Measurements from ENCODE around the gene PACRG. TPM values are rescaled to one million over a fixed set of nuclear protein-coding genes. Genes with fewer than 3 reads are reported as not detected.

PACRG gene
- total RNA-seq, 1 experiment from 2014 or later = 0.44 TPM

DNA sequence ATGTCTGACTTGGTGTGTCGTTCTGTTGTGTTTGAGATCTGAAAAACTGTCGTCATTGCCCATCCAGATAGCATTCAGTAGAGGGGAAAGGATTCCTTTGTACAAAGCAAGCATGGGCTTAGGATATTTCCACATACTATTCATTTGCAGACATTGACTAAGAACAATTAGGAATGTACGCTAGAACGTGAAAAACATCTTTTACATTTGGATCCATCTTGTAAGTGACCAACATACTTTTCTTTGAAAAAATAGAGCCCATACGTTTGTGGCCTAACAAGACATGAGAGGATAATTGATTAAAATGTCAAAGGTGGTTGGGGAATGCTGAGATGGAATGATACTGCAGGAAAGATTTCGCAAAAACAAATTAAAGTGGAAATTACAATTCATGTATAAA lies 461.0 kb downstream of the PACRG start:
- no peaks in the 10 kb centered on the region for H3K27me3 Mint-ChIP-seq (ENCODE audit: low read depth)
- POLR2A ChIA-PET = no interaction called here
- CTCF ChIA-PET = no interaction called here
- H3K4me3 Mint-ChIP-seq = no peak overlapping the region
- no peak for DNase-seq (ENCODE audit: low spot score)
- H3K36me3 Mint-ChIP-seq = no peaks in the 10 kb centered on the region
- no peak for ATAC-seq
- TF ChIP-seq TEAD4 (CRISPR knock-in tag; IDR thresholded peaks at IDR 0.05) = no peak
- no peak for TF ChIP-seq ESRRA (CRISPR knock-in tag; IDR thresholded peaks at IDR 0.05; ENCODE audit: borderline replicate concordance)
- TF ChIP-seq ATF1 (CRISPR knock-in tag; IDR thresholded peaks at IDR 0.05) = no peak
- TF ChIP-seq, protein P1, sequence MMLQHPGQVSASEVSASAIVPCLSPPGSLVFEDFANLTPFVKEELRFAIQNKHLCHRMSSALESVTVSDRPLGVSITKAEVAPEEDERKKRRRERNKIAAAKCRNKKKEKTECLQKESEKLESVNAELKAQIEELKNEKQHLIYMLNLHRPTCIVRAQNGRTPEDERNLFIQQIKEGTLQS (CRISPR knock-in tag; conservative IDR thresholded peaks at IDR 0.05) = no peak
- no peak for TF ChIP-seq PRRX2 (CRISPR knock-in tag; IDR thresholded peaks at IDR 0.05)
- TF ChIP-seq, protein P2, sequence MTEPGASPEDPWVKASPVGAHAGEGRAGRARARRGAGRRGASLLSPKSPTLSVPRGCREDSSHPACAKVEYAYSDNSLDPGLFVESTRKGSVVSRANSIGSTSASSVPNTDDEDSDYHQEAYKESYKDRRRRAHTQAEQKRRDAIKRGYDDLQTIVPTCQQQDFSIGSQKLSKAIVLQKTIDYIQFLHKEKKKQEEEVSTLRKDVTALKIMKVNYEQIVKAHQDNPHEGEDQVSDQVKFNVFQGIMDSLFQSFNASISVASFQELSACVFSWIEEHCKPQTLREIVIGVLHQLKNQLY (CRISPR knock-in tag; IDR thresholded peaks at IDR 0.05) = no peak
- TF ChIP-seq, protein P3, sequence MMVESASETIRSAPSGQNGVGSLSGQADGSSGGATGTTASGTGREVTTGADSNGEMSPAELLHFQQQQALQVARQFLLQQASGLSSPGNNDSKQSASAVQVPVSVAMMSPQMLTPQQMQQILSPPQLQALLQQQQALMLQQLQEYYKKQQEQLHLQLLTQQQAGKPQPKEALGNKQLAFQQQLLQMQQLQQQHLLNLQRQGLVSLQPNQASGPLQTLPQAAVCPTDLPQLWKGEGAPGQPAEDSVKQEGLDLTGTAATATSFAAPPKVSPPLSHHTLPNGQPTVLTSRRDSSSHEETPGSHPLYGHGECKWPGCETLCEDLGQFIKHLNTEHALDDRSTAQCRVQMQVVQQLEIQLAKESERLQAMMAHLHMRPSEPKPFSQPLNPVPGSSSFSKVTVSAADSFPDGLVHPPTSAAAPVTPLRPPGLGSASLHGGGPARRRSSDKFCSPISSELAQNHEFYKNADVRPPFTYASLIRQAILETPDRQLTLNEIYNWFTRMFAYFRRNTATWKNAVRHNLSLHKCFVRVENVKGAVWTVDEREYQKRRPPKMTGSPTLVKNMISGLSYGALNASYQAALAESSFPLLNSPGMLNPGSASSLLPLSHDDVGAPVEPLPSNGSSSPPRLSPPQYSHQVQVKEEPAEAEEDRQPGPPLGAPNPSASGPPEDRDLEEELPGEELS (CRISPR knock-in tag; IDR thresholded peaks at IDR 0.05) = no peak
- TF ChIP-seq GTF2I (CRISPR knock-in tag; conservative IDR thresholded peaks at IDR 0.05) = no peak
- TF ChIP-seq, protein P4, sequence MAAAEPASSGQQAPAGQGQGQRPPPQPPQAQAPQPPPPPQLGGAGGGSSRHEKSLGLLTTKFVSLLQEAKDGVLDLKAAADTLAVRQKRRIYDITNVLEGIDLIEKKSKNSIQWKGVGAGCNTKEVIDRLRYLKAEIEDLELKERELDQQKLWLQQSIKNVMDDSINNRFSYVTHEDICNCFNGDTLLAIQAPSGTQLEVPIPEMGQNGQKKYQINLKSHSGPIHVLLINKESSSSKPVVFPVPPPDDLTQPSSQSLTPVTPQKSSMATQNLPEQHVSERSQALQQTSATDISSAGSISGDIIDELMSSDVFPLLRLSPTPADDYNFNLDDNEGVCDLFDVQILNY (CRISPR knock-in tag; IDR thresholded peaks at IDR 0.05) = no peak
- no peak for TF ChIP-seq ZNF138 (CRISPR knock-in tag; conservative IDR thresholded peaks at IDR 0.05)
- TF ChIP-seq, protein P5, sequence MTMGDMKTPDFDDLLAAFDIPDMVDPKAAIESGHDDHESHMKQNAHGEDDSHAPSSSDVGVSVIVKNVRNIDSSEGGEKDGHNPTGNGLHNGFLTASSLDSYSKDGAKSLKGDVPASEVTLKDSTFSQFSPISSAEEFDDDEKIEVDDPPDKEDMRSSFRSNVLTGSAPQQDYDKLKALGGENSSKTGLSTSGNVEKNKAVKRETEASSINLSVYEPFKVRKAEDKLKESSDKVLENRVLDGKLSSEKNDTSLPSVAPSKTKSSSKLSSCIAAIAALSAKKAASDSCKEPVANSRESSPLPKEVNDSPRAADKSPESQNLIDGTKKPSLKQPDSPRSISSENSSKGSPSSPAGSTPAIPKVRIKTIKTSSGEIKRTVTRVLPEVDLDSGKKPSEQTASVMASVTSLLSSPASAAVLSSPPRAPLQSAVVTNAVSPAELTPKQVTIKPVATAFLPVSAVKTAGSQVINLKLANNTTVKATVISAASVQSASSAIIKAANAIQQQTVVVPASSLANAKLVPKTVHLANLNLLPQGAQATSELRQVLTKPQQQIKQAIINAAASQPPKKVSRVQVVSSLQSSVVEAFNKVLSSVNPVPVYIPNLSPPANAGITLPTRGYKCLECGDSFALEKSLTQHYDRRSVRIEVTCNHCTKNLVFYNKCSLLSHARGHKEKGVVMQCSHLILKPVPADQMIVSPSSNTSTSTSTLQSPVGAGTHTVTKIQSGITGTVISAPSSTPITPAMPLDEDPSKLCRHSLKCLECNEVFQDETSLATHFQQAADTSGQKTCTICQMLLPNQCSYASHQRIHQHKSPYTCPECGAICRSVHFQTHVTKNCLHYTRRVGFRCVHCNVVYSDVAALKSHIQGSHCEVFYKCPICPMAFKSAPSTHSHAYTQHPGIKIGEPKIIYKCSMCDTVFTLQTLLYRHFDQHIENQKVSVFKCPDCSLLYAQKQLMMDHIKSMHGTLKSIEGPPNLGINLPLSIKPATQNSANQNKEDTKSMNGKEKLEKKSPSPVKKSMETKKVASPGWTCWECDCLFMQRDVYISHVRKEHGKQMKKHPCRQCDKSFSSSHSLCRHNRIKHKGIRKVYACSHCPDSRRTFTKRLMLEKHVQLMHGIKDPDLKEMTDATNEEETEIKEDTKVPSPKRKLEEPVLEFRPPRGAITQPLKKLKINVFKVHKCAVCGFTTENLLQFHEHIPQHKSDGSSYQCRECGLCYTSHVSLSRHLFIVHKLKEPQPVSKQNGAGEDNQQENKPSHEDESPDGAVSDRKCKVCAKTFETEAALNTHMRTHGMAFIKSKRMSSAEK (CRISPR knock-in tag; IDR thresholded peaks at IDR 0.05; ENCODE audit: borderline replicate concordance) = no peak
- no peak for TF ChIP-seq RORB (CRISPR knock-in tag; IDR thresholded peaks at IDR 0.05)
- TF ChIP-seq, protein P6, sequence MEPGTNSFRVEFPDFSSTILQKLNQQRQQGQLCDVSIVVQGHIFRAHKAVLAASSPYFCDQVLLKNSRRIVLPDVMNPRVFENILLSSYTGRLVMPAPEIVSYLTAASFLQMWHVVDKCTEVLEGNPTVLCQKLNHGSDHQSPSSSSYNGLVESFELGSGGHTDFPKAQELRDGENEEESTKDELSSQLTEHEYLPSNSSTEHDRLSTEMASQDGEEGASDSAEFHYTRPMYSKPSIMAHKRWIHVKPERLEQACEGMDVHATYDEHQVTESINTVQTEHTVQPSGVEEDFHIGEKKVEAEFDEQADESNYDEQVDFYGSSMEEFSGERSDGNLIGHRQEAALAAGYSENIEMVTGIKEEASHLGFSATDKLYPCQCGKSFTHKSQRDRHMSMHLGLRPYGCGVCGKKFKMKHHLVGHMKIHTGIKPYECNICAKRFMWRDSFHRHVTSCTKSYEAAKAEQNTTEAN (CRISPR knock-in tag; IDR thresholded peaks at IDR 0.05) = no peak
- no peak overlapping the region for H3K27ac Mint-ChIP-seq
- H3K4me1 Mint-ChIP-seq = peaks cover 18% of the 10 kb centered on the region
- no peaks in the 10 kb centered on the region for H3K9me3 Mint-ChIP-seq

DNA sequence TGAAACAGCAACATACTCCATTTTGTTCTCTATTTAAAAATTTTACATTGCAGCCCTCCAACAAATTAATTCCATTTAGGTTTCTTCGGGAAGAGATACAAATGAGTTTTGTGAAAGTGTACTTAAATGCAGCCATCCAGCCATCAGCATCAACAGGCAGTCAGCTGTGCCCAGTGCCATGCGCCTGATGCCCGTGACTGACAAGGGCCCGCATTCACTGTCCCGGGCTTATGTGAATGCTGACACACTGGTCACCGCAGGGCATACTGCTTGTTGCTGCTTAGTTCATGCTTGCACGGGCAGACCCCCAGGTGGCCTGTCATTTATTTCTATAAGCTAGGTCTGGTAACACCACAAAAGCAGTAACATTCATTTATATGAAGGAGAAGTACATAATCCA lies 461.8 kb downstream of the PACRG start:
- ATAC-seq = no peak
- Mint-ChIP-seq H3K4me3 (no peak overlapping the region), H3K36me3 (no peaks in the 10 kb centered on the region), H3K4me1 (peaks cover 18% of the 10 kb centered on the region), H3K27me3 (ENCODE audit: low read depth) (no peaks in the 10 kb centered on the region), H3K9me3 (no peaks in the 10 kb centered on the region), H3K27ac (no peak overlapping the region)
- ChIA-PET CTCF (no interaction called here), POLR2A (no interaction called here)
- TF ChIP-seq CREM (CRISPR knock-in tag; IDR thresholded peaks at IDR 0.05) (no peak), TCF7 (CRISPR knock-in tag; IDR thresholded peaks at IDR 0.05; ENCODE audit: low read depth) (no peak), EMX1 (CRISPR knock-in tag; IDR thresholded peaks at IDR 0.05) (no peak)
- TF ChIP-seq, protein P7, sequence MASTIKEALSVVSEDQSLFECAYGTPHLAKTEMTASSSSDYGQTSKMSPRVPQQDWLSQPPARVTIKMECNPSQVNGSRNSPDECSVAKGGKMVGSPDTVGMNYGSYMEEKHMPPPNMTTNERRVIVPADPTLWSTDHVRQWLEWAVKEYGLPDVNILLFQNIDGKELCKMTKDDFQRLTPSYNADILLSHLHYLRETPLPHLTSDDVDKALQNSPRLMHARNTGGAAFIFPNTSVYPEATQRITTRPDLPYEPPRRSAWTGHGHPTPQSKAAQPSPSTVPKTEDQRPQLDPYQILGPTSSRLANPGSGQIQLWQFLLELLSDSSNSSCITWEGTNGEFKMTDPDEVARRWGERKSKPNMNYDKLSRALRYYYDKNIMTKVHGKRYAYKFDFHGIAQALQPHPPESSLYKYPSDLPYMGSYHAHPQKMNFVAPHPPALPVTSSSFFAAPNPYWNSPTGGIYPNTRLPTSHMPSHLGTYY (CRISPR knock-in tag; IDR thresholded peaks at IDR 0.05) = no peak
- DNase-seq (ENCODE audit: low spot score) = no peak
